ENCODE data around the gene RNF111.

The RNF111 gene

DNA sequence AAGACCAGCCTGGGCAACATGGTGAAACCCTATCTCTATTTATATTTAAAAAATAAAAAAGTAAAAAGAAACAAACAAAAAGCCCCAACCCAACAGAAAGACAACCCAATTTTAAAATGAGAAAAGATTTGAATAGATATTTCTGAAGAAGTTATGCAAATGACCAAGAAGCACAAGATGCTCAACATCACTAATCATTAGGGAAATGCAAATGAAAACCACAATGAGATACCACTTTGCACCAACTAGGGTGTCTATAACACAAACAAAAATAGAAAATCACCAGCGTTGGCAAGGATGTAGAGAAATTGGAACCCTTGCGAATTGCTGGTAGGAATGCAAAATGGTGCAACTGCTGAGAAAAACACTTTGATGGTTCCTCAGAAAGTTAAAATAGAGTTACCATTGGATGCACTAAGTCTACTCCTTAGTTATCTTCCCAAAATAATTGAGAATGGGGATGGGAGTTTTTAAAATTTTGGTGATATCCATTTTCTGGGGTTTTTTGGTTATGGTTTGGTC, 71.7 kb downstream of the RNF111 start:
- H3K4me3 ChIP-seq (ENCODE audit: low read depth, low read length) = no peak overlapping the region
- TF ChIP-seq, protein P1, sequence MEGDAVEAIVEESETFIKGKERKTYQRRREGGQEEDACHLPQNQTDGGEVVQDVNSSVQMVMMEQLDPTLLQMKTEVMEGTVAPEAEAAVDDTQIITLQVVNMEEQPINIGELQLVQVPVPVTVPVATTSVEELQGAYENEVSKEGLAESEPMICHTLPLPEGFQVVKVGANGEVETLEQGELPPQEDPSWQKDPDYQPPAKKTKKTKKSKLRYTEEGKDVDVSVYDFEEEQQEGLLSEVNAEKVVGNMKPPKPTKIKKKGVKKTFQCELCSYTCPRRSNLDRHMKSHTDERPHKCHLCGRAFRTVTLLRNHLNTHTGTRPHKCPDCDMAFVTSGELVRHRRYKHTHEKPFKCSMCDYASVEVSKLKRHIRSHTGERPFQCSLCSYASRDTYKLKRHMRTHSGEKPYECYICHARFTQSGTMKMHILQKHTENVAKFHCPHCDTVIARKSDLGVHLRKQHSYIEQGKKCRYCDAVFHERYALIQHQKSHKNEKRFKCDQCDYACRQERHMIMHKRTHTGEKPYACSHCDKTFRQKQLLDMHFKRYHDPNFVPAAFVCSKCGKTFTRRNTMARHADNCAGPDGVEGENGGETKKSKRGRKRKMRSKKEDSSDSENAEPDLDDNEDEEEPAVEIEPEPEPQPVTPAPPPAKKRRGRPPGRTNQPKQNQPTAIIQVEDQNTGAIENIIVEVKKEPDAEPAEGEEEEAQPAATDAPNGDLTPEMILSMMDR (IDR thresholded peaks at IDR 0.05; ENCODE audit: low read depth, low read length) = no peak

DNA sequence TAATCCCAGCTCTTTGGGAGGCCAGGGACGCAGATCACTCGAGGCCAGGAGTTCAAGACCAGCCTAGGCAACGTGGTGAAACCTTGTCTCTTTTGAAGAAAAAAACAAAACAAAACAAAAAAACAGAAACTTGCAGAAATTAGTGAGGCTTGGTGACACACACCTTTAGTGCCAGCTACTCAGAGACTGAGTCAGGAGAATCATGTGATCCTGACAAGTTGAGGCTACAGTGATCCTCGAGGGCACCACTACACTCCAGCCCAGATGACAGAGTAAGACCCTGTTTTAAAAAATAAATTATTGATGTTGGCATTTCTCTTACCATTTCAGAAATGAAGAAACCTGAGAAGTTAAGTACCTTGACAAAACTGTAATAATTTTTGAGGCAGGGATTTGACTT, 72.9 kb downstream of the RNF111 start:
- no peak overlapping the region for H3K4me3 ChIP-seq (ENCODE audit: low read depth, low read length)

GRCh38 chr15:59063042-59063441, 75.6 kb downstream of the RNF111 start:
- H3K4me3 ChIP-seq (ENCODE audit: low read depth, low read length) = no peak overlapping the region
- TF ChIP-seq, protein P1 (IDR thresholded peaks at IDR 0.05; ENCODE audit: low read depth, low read length) = no peak

More for the DNA sequence above, 72.9 kb downstream of the RNF111 start:
- TF ChIP-seq, protein P1 (IDR thresholded peaks at IDR 0.05; ENCODE audit: low read depth, low read length) = no peak

DNA sequence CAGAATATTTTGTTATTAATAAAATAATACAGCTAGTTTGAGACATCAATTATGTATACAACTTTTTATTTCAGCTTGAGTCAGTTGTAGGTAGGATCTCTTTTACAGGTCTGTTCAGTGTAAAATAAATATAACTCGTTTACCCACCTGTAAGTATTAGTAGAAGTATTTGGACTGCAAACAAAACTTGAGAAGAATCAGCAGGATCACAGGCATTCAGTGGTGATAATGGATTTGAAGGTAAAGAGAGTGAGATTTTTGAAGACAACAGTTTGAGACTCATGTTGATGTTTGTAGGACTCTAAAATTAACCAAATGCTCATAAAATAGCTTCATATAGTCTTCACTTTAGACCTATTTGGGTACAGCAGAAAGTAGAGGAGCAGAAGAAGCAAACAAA, 82.0 kb downstream of the RNF111 start:
- H3K4me3 ChIP-seq (ENCODE audit: low read depth, low read length) = no peak overlapping the region
- TF ChIP-seq, protein P1 (IDR thresholded peaks at IDR 0.05; ENCODE audit: low read depth, low read length) = no peak

GRCh38 chr15:59074607-59075006, 87.1 kb downstream of the RNF111 start:
- no peak overlapping the region for H3K4me3 ChIP-seq (ENCODE audit: low read depth, low read length)
- TF ChIP-seq, protein P1 (IDR thresholded peaks at IDR 0.05; ENCODE audit: low read depth, low read length) = no peak

DNA sequence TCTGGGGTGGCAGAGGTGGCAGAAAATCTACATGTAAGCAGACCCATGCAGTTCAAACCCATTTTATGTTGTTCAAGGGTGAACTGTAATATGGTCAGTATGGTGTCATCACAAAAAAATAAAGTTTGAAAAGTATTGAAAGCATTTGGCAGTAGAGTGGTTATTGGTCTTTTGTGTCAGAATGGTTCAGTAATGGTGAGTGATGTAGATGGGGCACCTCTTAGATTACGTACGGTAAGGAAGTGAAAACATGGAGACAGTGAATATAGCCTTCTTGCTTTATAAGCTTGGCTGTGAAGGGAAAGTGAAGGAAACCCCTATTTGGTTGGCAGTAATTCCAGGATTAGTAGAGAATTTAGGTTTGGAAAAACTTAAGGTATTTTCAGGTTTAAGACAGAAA, 100.3 kb downstream of the RNF111 start:
- TF ChIP-seq, protein P1 (IDR thresholded peaks at IDR 0.05; ENCODE audit: low read depth, low read length) = no peak
- no peak overlapping the region for H3K4me3 ChIP-seq (ENCODE audit: low read depth, low read length)

DNA sequence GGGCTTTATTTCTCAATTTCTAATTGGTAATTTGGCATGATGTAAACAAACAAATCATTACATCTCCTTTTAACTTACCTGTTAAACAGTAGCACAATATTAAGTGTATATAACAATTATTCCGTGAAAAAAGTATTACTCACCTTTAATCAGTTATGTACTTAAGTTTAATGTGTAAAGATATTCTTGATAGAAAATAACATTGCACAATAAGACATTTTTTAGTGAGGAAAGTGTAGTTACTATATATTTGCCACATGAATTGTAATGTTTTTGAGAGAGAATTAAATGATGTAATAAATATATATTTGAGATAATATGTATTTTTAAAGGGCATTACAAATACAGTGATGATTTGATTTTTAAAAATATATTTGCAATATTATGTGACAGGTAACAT, 106.6 kb downstream of the RNF111 start:
- TF ChIP-seq, protein P1 (IDR thresholded peaks at IDR 0.05; ENCODE audit: low read depth, low read length) = no peak
- no peak overlapping the region for H3K4me3 ChIP-seq (ENCODE audit: low read depth, low read length)
